Neural cell (in vitro differentiated cells): ENCODE results near the gene FAP. TPM values are rescaled to one million over a fixed set of nuclear protein-coding genes. Genes with fewer than 3 reads are reported as not detected.

ENCODE experiments used
- H2AFZ ChIP-seq: fragments of 200-600, 300-800 bp; sonication (generic), shearing (Covaris generic); 2 replicates; pipeline ENCODE4 v1.6.0; 2014; ENCODE audit warnings: low read depth, mild to moderate bottlenecking, antibody characterized with exemption, low read length, moderate library complexity
- H3F3A ChIP-seq: fragments of 200-600 bp; shearing (Covaris generic); 2 replicates; pipeline ENCODE4 v1.6.1; 2016; ENCODE audit warnings: mild to moderate bottlenecking, moderate library complexity, mixed read lengths, antibody characterized with exemption, low read length; ENCODE audit not compliant: insufficient read depth, poor library complexity, severe bottlenecking
- H3K27ac ChIP-seq: fragments of 200-600, 300-800 bp; sonication (generic), shearing (Covaris generic); 2 replicates; pipeline ENCODE4 v1.5.1; 2014; ENCODE audit warnings: mild to moderate bottlenecking, low read length, moderate library complexity
- H3K27me3 ChIP-seq: fragments of 300-800, 200-600 bp; sonication (generic), shearing (Covaris generic); 2 replicates; pipeline ENCODE4 v1.6.0; 2014; ENCODE audit warnings: mild to moderate bottlenecking, low read depth, low read length, moderate library complexity; ENCODE audit not compliant: insufficient read depth
- H3K36me3 ChIP-seq: fragments of 300-800, 200-600 bp; sonication (generic), shearing (Covaris generic); 2 replicates; pipeline ENCODE4 v1.5.1; 2014; ENCODE audit warnings: mild to moderate bottlenecking, antibody characterized with exemption, low read length, moderate library complexity; ENCODE audit not compliant: insufficient read depth
- H3K4me2 ChIP-seq: fragments of 300-800, 200-600 bp; sonication (generic), shearing (Covaris generic); 2 replicates; pipeline ENCODE4 v1.6.0; 2014; ENCODE audit warnings: mild to moderate bottlenecking, low read length
- H3K4me3 ChIP-seq: fragments of 300-800, 200-600 bp; sonication (generic), shearing (Covaris generic); 2 replicates; pipeline ENCODE4 v1.5.1; 2014; ENCODE audit warnings: mild to moderate bottlenecking, low read length, moderate library complexity
- H3K79me2 ChIP-seq: fragments of 200-600 bp; shearing (Covaris generic); replicated peaks from 2 replicates; pipeline ENCODE4 v1.6.0; 2014; ENCODE audit warnings: mild to moderate bottlenecking, low read length, moderate library complexity; ENCODE audit not compliant: insufficient read depth
- H3K9ac ChIP-seq: fragments of 300-800, 200-600 bp; sonication (generic), shearing (Covaris generic); 2 replicates; pipeline ENCODE4 v1.6.1; 2016; ENCODE audit warnings: mild to moderate bottlenecking, low read length, mixed read lengths
- H3K9me2 ChIP-seq: fragments of 200-600 bp; shearing (Covaris generic); 2 replicates; pipeline ENCODE4 v1.6.1; 2016; ENCODE audit warnings: mild to moderate bottlenecking, low read length, mixed read lengths; ENCODE audit not compliant: insufficient read depth
- H3K9me3 ChIP-seq: fragments of 200-600, 300-800 bp; sonication (generic), shearing (Covaris generic); 2 replicates; pipeline ENCODE4 v1.6.1; 2016; ENCODE audit warnings: mild to moderate bottlenecking, mixed run types, low read length, moderate library complexity, mixed read lengths
- H4K20me1 ChIP-seq: fragments of 200-600 bp; shearing (Covaris generic); 2 replicates; pipeline ENCODE4 v1.6.1; 2016; ENCODE audit warnings: mild to moderate bottlenecking, mixed run types; ENCODE audit not compliant: insufficient read depth
- CTCF ChIP-seq: fragments of 450-650 bp; IDR thresholded peaks from 2 replicates; pipeline ENCODE4 v1.5.1; 2014; ENCODE audit warnings: antibody characterized with exemption, mild to moderate bottlenecking, moderate library complexity; ENCODE audit not compliant: poor library complexity, severe bottlenecking
- EP300 ChIP-seq: fragments of 450-650 bp; conservative IDR thresholded peaks from 2 replicates; pipeline ENCODE4 v1.6.1; 2014; ENCODE audit warnings: antibody characterized with exemption, mild to moderate bottlenecking, moderate library complexity; ENCODE audit not compliant: poor library complexity, severe bottlenecking
- EZH2 ChIP-seq: fragments of 200-600, 300-800 bp; shearing (Covaris generic), sonication (generic); IDR thresholded peaks from 2 replicates; pipeline ENCODE4 v1.6.1; 2014; ENCODE audit warnings: antibody characterized with exemption, low read length, borderline replicate concordance, mild to moderate bottlenecking; ENCODE audit not compliant: insufficient read depth, poor library complexity, severe bottlenecking
- MXI1 ChIP-seq: fragments of 450-650 bp; conservative IDR thresholded peaks from 2 replicates; pipeline ENCODE4 v1.6.1; 2014; ENCODE audit warnings: antibody characterized with exemption, mild to moderate bottlenecking; ENCODE audit not compliant: poor library complexity, severe bottlenecking
- POLR2AphosphoS5 ChIP-seq: IDR thresholded peaks from 2 replicates; pipeline ENCODE4 v1.6.1; 2012
- RAD21 ChIP-seq: fragments of 450-650 bp; conservative IDR thresholded peaks from 2 replicates; pipeline ENCODE4 v1.6.1; 2014; ENCODE audit warnings: antibody characterized with exemption, mild to moderate bottlenecking, moderate library complexity
- REST ChIP-seq: IDR thresholded peaks from 2 replicates; pipeline ENCODE4 v1.6.1; 2012; ENCODE audit warnings: borderline replicate concordance
- SMC3 ChIP-seq: fragments of 450-650 bp; conservative IDR thresholded peaks from 2 replicates; pipeline ENCODE4 v1.6.1; 2014; ENCODE audit warnings: antibody characterized with exemption, mild to moderate bottlenecking, moderate library complexity; ENCODE audit not compliant: poor library complexity
- TAF1 ChIP-seq: IDR thresholded peaks from 2 replicates; pipeline ENCODE4 v1.6.1; 2012; ENCODE audit warnings: low read depth
- polyA plus RNA-seq: library from polyadenylated mRNA; depleted of rRNA; stranded (reverse); fragments of >200 nt; gene quantifications from 2 replicates; pipeline ENCODE4 v1.2.3, GENCODE V29; 2014

The FAP gene
- polyA plus RNA-seq, 1 donor from 2014 or later: 0.16 TPM

DNA sequence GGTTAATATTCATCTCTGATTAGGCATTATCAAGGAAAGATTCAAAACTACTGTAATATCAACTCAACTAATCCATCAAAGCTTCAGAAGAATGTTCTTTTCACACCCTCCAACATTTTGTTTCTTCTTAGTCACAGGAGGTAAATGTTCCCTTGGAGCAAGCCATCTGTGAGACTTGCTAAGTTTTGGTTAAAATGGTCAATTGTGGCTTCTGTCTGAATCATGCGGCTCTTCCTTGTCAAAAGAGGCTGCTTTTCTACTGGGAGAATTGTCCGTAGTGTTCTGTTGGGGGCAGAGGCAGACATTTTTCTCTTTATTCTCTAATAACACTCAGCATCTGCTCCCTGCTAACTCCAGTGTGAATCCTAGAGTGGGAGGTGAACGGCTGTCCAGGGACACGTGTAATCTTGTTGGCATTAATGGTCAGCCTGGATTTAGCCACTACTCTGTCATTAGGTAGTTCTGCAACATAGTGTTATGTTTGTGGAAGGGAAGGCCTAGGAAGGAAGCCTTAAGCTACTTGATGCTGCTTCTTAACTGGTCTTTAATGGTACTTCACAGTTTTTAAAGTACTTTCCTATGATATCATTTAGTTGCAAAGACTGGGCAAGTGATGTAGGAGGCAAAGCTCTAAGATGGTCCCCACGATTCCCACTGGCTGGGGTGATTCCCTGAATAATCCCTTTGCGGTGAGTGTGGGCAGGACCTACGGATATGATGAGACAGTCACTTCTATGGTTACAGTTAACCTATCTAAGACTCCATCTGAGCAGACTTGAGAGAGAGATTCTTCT lies 22.6 kb upstream of the FAP start:
- Histone ChIP-seq H3K36me3 (no peaks in the 10 kb centered on the region), H2AFZ (no peak overlapping the region), H3K27me3 (no peaks in the 10 kb centered on the region), H3K4me3 (no peak overlapping the region), H3K4me2 (no peak overlapping the region), H3F3A (no peaks in the 10 kb centered on the region), H3K9ac (no peak overlapping the region), H3K79me2 (no peaks in the 10 kb centered on the region), H3K27ac (no peak overlapping the region), H3K9me2 (no peaks in the 10 kb centered on the region), H4K20me1 (no peaks in the 10 kb centered on the region), H3K9me3 (no peaks in the 10 kb centered on the region)
- TF ChIP-seq EZH2 (no peak), EP300 (no peak), POLR2AphosphoS5 (no peak)

- Histone ChIP-seq H4K20me1 (no peaks in the 10 kb centered on the region), H3K9ac (no peak overlapping the region), H3K27ac (no peak overlapping the region), H3K79me2 (no peaks in the 10 kb centered on the region), H3K9me2 (no peaks in the 10 kb centered on the region), H3K36me3 (no peaks in the 10 kb centered on the region), H3K4me3 (no peak overlapping the region), H3F3A (no peaks in the 10 kb centered on the region), H2AFZ (no peak overlapping the region), H3K27me3 (no peaks in the 10 kb centered on the region), H3K4me2 (no peak overlapping the region), H3K9me3 (no peaks in the 10 kb centered on the region)
- TF ChIP-seq EP300 (no peak), POLR2AphosphoS5 (no peak), CTCF (no peak), TAF1 (no peak), EZH2 (no peak), MXI1 (no peak), RAD21 (no peak), REST (no peak), SMC3 (no peak)
These were observed 18.0 kb upstream of the FAP start for GRCh38 chr2:162261032-162261945.
